GM12891 (cell line): ENCODE results near the gene EMX1.
A peak's percentile ranks its signal among the peaks of the same experiment; 100 is the strongest.

Experiments
- DNase-seq: peaks from one replicate; pipeline ENCODE4 v3.0.0; 2011; ENCODE audit warnings: low spot score; ENCODE audit not compliant: insufficient read length
- FAIRE-seq: peaks from 2 replicates; lab custom pipeline; 2011; peaks lifted over from hg19 to GRCh38; lab: Jason Lieb, UNC
- PAX5 ChIP-seq: IDR thresholded peaks from 2 replicates; pipeline ENCODE4 v1.6.1; 2011; ENCODE audit warnings: low read length, moderate library complexity, mild to moderate bottlenecking; ENCODE audit not compliant: insufficient read depth, severe bottlenecking
- POLR2A ChIP-seq: IDR thresholded peaks from 2 replicates; pipeline ENCODE4 v1.6.1; 2011; ENCODE audit warnings: low read depth, low read length, control low read depth
- POLR2AphosphoS5 ChIP-seq: IDR thresholded peaks from 2 replicates; pipeline ENCODE4 v1.6.1; 2011; ENCODE audit warnings: low read depth, low read length, control low read depth
- POU2F2 ChIP-seq: IDR thresholded peaks from 2 replicates; pipeline ENCODE4 v1.6.1; 2011; ENCODE audit warnings: low read depth, mild to moderate bottlenecking, control low read depth, low read length, moderate library complexity
- SPI1 ChIP-seq: IDR thresholded peaks from 2 replicates; pipeline ENCODE4 v1.6.1; 2011; ENCODE audit warnings: low read depth, low read length, control low read depth
- TAF1 ChIP-seq: IDR thresholded peaks from 2 replicates; pipeline ENCODE4 v1.6.1; 2011; ENCODE audit warnings: low read depth, low read length, control low read depth

Gene EMX1

DNA sequence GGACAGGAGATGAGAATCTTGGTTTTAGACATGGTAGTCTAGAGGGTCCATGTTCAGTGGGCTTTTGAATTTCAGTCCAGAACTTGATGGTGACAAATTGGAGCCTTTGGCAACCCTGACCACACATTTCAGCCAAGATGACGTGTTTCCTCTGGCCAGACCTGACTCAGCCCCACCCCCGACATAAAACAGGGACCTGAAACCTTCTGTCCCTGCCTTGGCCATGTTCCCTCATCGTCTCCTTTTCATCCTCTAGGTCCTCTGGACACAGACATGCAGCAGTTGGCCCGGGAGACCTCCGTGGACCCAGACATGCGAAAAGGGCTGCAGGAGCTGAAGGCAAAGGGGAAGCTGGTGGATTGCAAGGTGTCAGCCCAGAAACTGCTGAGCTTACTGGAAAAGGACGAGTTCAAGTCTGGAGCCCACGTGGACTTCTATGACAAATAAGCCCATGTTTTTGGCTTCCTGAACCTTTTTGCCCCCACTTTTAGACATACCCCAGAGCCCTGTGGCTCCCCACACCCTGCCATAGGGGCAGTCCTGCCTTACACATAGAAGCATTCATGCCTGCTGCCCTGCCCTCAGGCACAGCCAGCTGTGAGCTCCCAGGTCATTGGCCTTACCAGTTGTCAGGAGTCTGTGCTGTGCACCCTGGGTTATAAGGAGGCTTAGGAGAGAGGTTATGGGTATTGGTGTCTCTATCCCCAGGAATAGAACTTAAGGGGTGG is 26.1 kb upstream of the EMX1 start:
- FAIRE-seq: no peak
- TF ChIP-seq PAX5: no peak
- TF ChIP-seq POLR2A: no peak
- no peak for TF ChIP-seq POLR2AphosphoS5
- TF ChIP-seq SPI1: no peak
- no peak for TF ChIP-seq TAF1
- no peak for TF ChIP-seq POU2F2
- no peak for DNase-seq

GRCh38 chr2:72892506-72893173 is 24.7 kb upstream of the EMX1 start:
- FAIRE-seq (peak; percentile 56), DNase-seq (peak; percentile 59)
- TF ChIP-seq POU2F2 (no peak), POLR2AphosphoS5 (no peak), POLR2A (no peak), PAX5 (no peak), SPI1 (peak; percentile 23; the same call in 1 of the 2 replicates), TAF1 (no peak)

DNA sequence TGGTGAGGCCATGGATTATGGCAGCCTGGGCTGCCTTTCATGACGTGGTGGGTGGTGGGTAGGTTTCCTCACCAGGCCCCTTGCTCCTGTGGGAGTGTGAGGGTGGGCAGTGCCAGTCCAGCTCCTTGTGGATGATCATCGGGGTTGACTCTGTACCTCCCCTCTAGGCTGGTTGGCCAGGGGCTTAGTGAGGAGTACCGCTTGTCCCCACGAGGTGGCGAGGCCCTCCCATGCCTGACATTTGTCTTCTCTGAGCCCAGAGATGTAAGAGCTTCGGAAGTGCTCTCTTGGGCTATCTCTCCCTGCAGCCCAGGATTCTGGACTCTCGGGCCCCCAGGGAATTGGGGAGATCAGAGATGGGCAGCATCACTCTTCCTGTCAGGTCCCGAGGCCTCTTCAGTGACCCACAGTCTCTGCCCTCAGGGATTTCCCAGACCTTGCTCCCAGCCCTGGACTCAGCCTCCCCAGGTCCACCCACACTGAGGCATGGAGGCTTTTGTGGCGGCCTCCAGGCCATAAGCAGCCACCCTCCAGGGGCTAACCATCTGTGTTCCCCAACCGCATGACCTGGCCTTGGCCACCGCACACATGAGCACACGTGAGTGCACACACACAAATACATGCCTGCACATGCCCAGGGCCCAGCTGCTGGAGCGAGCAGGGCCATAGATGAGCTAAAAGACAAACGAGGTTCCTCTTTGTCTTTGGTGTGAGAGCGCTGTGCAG is 23.6 kb upstream of the EMX1 start:
- FAIRE-seq: no peak
- peak; percentile 51 for DNase-seq

GRCh38 chr2:72894514-72894913 is 22.8 kb upstream of the EMX1 start:
- DNase-seq: no peak
- no peak for FAIRE-seq
- TF ChIP-seq POLR2A (no peak), POLR2AphosphoS5 (no peak), TAF1 (no peak), PAX5 (no peak), POU2F2 (no peak), SPI1 (no peak)

More for the DNA sequence above, 23.6 kb upstream of the EMX1 start:
- 0 out of 2 replicates have a peak, but pooled peaks have one; percentile 7 for TF ChIP-seq POU2F2
- TF ChIP-seq TAF1: no peak

DNA sequence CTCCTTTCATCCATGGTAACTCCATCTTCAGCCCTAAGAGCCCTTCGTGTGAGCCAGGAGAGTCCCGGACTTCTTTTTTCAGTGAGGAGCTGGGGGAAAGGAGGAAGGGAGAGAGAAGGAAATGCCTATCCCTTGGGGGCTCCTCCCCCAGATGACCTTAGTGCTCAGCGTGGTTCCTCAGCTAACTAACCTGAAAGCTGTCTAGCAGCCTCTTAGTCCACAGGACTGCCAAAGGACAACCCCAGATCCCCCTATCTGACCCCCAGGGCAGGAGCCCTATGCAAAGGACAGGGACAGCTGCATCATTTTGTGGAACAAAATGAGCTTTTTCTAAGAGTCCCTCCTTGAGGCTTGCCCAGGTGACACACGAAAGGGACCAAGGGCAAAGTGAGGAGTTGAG is 22.2 kb upstream of the EMX1 start:
- no peak for TF ChIP-seq TAF1
- DNase-seq (no peak), FAIRE-seq (no peak)

- no peak for FAIRE-seq
- DNase-seq: no peak
- TF ChIP-seq POLR2A: no peak
Measured at GRCh38 chr2:72895759-72896281, 21.5 kb upstream of the EMX1 start.

DNA sequence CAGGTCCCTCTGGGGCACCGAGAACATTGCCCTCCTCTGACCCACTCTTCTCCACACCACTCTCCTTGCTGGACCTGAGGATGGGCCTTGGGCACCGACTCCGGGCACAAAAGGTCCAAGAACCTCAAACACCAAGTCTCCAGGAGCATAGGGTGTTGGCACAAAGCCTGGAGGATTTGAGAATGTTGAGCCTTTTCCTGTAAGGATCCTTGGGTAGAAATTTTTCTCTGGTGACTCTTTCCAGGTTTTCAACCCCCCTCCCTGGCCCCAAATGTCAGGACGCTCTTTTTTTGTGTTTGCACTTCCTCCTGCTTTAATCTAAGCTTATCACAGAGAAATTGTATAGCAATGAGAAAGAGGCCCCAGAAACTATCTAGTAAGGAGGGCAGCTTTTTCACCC is 20.9 kb upstream of the EMX1 start:
- no peak for FAIRE-seq
- TF ChIP-seq TAF1 (no peak), POLR2AphosphoS5 (no peak), POU2F2 (no peak), POLR2A (no peak), PAX5 (no peak), SPI1 (no peak)
- DNase-seq: no peak

- DNase-seq (no peak), FAIRE-seq (no peak)
- no peak for TF ChIP-seq PAX5
- TF ChIP-seq TAF1: no peak
- no peak for TF ChIP-seq POLR2AphosphoS5
- TF ChIP-seq SPI1: no peak
- TF ChIP-seq POLR2A: no peak
- TF ChIP-seq POU2F2: no peak
Measured at GRCh38 chr2:72897785-72898584, 19.3 kb upstream of the EMX1 start.

DNA sequence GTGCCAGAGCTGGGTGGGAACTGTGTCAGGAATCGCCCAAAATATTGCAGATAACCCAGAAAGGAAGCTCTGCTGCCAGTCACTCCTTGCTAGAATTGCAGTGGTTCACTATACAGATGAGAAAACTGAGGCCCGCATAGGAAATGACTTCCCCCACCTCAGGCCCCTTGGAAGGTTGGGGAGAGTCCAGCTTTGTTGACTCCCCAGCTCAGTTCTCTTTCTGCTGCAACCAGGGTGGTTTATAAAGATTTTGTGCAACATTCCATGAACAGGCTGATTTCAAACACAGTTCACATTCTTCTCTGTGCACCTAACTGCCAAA is 18.8 kb upstream of the EMX1 start:
- FAIRE-seq (no peak), DNase-seq (no peak)
- TF ChIP-seq POLR2AphosphoS5: no peak
- no peak for TF ChIP-seq SPI1
- no peak for TF ChIP-seq POLR2A
- no peak for TF ChIP-seq PAX5
- no peak for TF ChIP-seq TAF1
- TF ChIP-seq POU2F2: no peak
